ENCODE measurements around the gene SGK1. TPM values are rescaled to one million over a fixed set of nuclear protein-coding genes. Genes with fewer than 3 reads are reported as not detected.

Gene SGK1
- total and polyA plus RNA-seq, 7 donors = 17.2 to 352 (median 35.2) TPM

DNA sequence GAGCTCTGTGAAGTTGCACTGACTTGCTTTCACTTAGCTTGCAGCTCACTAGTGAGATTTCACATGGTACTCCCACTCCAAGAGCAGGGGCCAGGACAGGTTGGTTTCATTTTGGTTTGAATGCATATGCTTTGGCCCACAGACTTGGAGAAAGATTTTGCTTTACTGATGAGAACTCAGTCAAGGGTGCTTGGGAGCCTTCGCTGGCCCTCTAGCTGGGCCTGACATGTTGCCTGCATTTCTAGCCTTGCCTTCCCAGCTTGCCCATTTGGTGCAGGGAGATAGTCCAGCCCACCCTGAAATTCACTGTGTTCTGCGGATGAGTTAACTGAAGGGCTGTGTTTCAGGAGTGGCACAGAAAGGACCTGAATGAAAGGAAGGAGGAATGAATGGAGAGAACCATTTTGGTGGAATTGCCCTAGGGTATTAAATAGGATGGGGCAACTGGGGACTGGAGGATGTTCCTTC lies 1.9 kb downstream of the SGK1 start:
- H3K9me3 ChIP-seq = no peaks in the 10 kb centered on the region
- intact Hi-C loops (cut with DNase I) = no loop called here
- H3K27ac ChIP-seq = no peak overlapping the region
- H3K4me1 ChIP-seq = peaks cover 0 to 12% (median 3%) of the 10 kb centered on the region in 4 donors
- H3K4me3 ChIP-seq = no peak overlapping the region
- 96 to 99% methylated on average over 2 of the region's 2 CpGs for WGBS, 2 donors
- DNase-seq = no peak
- no peaks in the 10 kb centered on the region for H3K36me3 ChIP-seq
- TF ChIP-seq EP300 (IDR thresholded peaks at IDR 0.05) = no peak
- peaks cover 0 to 32% (median 4%) of the 10 kb centered on the region in 3 donors for H3K27me3 ChIP-seq

DNA sequence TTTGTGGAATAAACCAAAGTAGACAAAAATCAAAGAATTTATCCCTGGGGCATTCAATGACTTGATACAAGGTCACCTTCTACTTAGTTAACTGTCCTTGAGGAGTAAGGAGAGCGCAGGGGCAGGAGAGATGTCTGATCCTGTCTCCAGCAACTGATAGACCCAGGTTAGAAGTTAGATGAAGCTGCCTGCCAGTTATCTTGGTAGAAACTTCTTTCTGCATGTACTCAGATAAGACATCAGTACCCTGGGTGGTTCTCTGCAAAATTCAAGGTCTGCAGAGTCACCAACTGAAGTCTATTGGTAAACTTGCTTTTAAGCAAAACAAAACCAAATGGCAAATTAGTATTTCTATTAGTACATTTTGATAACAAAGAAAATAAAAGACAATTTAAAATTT lies 2.7 kb downstream of the SGK1 start:
- intact Hi-C loops (cut with DNase I) = no loop called here
- no peaks in the 10 kb centered on the region for H3K9me3 ChIP-seq
- peaks cover 0 to 12% (median 3%) of the 10 kb centered on the region in 4 donors for H3K4me1 ChIP-seq
- no peak overlapping the region for H3K4me3 ChIP-seq
- no peak for DNase-seq
- H3K27ac ChIP-seq = no peak overlapping the region
- no peaks in the 10 kb centered on the region for H3K36me3 ChIP-seq
- TF ChIP-seq POLR2AphosphoS5 (IDR thresholded peaks at IDR 0.05) (no peak), EP300 (IDR thresholded peaks at IDR 0.05) (no peak), POLR2A (IDR thresholded peaks at IDR 0.05) (no peak)
- TF ChIP-seq, protein P1, sequence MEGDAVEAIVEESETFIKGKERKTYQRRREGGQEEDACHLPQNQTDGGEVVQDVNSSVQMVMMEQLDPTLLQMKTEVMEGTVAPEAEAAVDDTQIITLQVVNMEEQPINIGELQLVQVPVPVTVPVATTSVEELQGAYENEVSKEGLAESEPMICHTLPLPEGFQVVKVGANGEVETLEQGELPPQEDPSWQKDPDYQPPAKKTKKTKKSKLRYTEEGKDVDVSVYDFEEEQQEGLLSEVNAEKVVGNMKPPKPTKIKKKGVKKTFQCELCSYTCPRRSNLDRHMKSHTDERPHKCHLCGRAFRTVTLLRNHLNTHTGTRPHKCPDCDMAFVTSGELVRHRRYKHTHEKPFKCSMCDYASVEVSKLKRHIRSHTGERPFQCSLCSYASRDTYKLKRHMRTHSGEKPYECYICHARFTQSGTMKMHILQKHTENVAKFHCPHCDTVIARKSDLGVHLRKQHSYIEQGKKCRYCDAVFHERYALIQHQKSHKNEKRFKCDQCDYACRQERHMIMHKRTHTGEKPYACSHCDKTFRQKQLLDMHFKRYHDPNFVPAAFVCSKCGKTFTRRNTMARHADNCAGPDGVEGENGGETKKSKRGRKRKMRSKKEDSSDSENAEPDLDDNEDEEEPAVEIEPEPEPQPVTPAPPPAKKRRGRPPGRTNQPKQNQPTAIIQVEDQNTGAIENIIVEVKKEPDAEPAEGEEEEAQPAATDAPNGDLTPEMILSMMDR (IDR thresholded peaks at IDR 0.05) = no peak
- 95 to 96% methylated on average over 1 of the region's 1 CpG for WGBS, 2 donors
- peaks cover 0 to 30% (median 4%) of the 10 kb centered on the region in 3 donors for H3K27me3 ChIP-seq

- 90 to 92% methylated on average over 4 of the region's 4 CpGs for WGBS, 2 donors
- no peaks in the 10 kb centered on the region for H3K36me3 ChIP-seq
- H3K27me3 ChIP-seq = peaks cover 0 to 22% (median 4%) of the 10 kb centered on the region in 3 donors
- no peaks in the 10 kb centered on the region for H3K9me3 ChIP-seq
- intact Hi-C loops (cut with DNase I) = no loop called here
- H3K27ac ChIP-seq = no peak overlapping the region
- no peak overlapping the region for H3K4me3 ChIP-seq
- TF ChIP-seq, protein P1 (IDR thresholded peaks at IDR 0.05) = no peak
- no peak for TF ChIP-seq POLR2A (IDR thresholded peaks at IDR 0.05)
- TF ChIP-seq EP300 (IDR thresholded peaks at IDR 0.05) = no peak
- TF ChIP-seq POLR2AphosphoS5 (IDR thresholded peaks at IDR 0.05) = no peak
- H3K4me1 ChIP-seq = peaks cover 0 to 12% (median 3%) of the 10 kb centered on the region in 4 donors
- no peak for DNase-seq
Measured at GRCh38 chr6:134314006-134314821, 3.7 kb downstream of the SGK1 start.

- Histone ChIP-seq H3K27me3 (peaks cover 0 to 3% (median 0%) of the 10 kb centered on the region in 3 donors), H3K4me1 (no peaks in the 10 kb centered on the region), H3K27ac (no peak overlapping the region), H3K4me3 (no peak overlapping the region), H3K36me3 (no peaks in the 10 kb centered on the region), H3K9me3 (no peaks in the 10 kb centered on the region)
- DNase-seq = no peak
- intact Hi-C loops (cut with DNase I) = no loop called here
- 72 to 82% methylated on average over 7 of the region's 7 CpGs for WGBS, 2 donors
- TF ChIP-seq EP300 (IDR thresholded peaks at IDR 0.05) (no peak), POLR2AphosphoS5 (IDR thresholded peaks at IDR 0.05) (no peak), POLR2A (IDR thresholded peaks at IDR 0.05) (no peak)
- TF ChIP-seq, protein P1 (IDR thresholded peaks at IDR 0.05) = no peak
Measured at GRCh38 chr6:134312038-134312660, 5.8 kb downstream of the SGK1 start.

GRCh38 chr6:134310817-134311216 lies 7.1 kb downstream of the SGK1 start:
- H3K27ac ChIP-seq = no peak overlapping the region
- H3K27me3 ChIP-seq = no peaks in the 10 kb centered on the region
- no peak for DNase-seq
- intact Hi-C loops (cut with DNase I) = no loop called here
- no peaks in the 10 kb centered on the region for H3K4me1 ChIP-seq
- TF ChIP-seq POLR2A (IDR thresholded peaks at IDR 0.05) (no peak), POLR2AphosphoS5 (IDR thresholded peaks at IDR 0.05) (no peak), EP300 (IDR thresholded peaks at IDR 0.05) (no peak)
- TF ChIP-seq, protein P1 (IDR thresholded peaks at IDR 0.05) = no peak
- 91% methylated on average over 2 of the region's 2 CpGs for WGBS, 2 donors
- no peaks in the 10 kb centered on the region for H3K36me3 ChIP-seq
- no peak overlapping the region for H3K4me3 ChIP-seq
- H3K9me3 ChIP-seq = no peaks in the 10 kb centered on the region

Measured in sigmoid colon (tissue), 7 donors.